ENCODE data around the gene TANC1. TPM values are rescaled to one million over a fixed set of nuclear protein-coding genes. Genes with fewer than 3 reads are reported as not detected.

Gene TANC1
- polyA plus RNA-seq, 2 of the 4 experiments (the other 2 are of a cell fraction), result 9.2 to 21.2 TPM

DNA sequence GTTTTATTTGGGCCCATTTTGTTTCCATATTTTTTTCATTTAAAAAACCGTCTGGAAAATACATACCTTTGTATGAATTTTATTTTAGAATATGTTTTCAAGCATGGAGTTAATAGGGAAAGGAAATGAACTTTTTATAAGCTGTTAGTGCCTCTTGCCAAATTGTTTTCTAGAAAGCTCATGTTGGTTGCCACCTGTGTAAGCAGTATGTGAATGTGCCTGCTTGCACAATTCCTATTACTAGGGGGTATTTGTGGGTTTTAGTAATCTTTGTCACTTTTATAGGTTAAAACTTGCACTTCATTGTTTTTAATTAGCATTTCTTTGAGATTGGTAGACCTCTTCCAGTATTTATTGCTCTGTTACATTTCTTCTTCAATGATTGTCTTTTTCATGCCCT, 107.3 kb downstream of the TANC1 start:
- Histone ChIP-seq H3K4me3 (no peak overlapping the region), H3K27ac (no peak overlapping the region), H3K4me1 (peaks cover 15% of the 10 kb centered on the region), H3K4me2 (no peak overlapping the region), H3K9me3 (peaks cover 13% of the 10 kb centered on the region; the same call in 2 of the 3 replicates)
- POLR2A ChIA-PET, result no interaction called here
- no peak for FAIRE-seq
- TF ChIP-seq, protein P1, sequence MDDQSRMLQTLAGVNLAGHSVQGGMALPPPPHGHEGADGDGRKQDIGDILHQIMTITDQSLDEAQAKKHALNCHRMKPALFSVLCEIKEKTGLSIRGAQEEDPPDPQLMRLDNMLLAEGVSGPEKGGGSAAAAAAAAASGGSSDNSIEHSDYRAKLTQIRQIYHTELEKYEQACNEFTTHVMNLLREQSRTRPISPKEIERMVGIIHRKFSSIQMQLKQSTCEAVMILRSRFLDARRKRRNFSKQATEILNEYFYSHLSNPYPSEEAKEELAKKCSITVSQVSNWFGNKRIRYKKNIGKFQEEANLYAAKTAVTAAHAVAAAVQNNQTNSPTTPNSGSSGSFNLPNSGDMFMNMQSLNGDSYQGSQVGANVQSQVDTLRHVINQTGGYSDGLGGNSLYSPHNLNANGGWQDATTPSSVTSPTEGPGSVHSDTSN (IDR thresholded peaks at IDR 0.05), result no peak
- TF ChIP-seq CBX8 (IDR thresholded peaks at IDR 0.05) (no peak), ESRRA (IDR thresholded peaks at IDR 0.05; ENCODE audit: borderline replicate concordance, low read length) (no peak), TFCP2L1 (CRISPR knock-in tag; IDR thresholded peaks at IDR 0.05) (no peak), NPAS2 (CRISPR knock-in tag; IDR thresholded peaks at IDR 0.05; ENCODE audit: borderline replicate concordance) (no peak)
- CTCF ChIA-PET, result interaction anchor here (1.3 kb wide), 1 partner anchor 43 kb away, joined by 3 read pairs; no protein-coding TSS in a partner anchor
- WGBS (ENCODE audit: missing lambda C conversion rate), result 65% methylated on average over 1 of the region's 1 CpG
- ATAC-seq, result no peak
- no peak for DNase-seq (ENCODE audit: low read depth in 1 of 2, low spot score in 1 of 2)

DNA sequence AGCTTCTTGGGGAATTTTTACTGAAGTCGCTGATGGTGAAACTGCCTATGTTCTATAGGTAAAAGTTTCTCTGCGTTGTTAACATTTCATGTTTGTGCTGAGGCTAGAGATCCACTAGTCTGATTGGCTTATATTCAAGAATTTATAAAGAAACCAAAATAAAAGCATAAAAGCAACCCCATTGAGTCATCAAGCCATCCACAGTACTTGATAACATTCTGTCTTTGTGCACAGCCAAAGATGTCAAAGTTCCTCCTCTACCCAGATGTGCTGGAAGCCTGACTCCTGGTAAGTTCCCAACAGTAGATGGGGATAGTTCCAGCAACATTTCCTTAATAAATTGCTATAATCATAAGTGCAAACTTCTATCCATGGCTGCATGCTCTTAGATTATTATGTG, 107.8 kb downstream of the TANC1 start:
- no peak overlapping the region for H3K4me3 ChIP-seq
- ATAC-seq, result no peak
- ChIA-PET POLR2A (no interaction called here), CTCF (no interaction called here)
- no peak overlapping the region for H3K27ac ChIP-seq
- WGBS (ENCODE audit: missing lambda C conversion rate), result 87% methylated on average over 2 of the region's 2 CpGs
- TF ChIP-seq RNF2 (IDR thresholded peaks at IDR 0.05; ENCODE audit: borderline replicate concordance, low read depth), result no peak
- no peak for TF ChIP-seq MAZ (IDR thresholded peaks at IDR 0.05; ENCODE audit: borderline replicate concordance, low read depth, low read length)
- TF ChIP-seq SREBF2 (IDR thresholded peaks at IDR 0.05), result no peak
- TF ChIP-seq ESRRA (IDR thresholded peaks at IDR 0.05; ENCODE audit: borderline replicate concordance, low read length), result no peak
- TF ChIP-seq EP300 (IDR thresholded peaks at IDR 0.05), result no peak
- TF ChIP-seq ZNF302 (CRISPR knock-in tag; IDR thresholded peaks at IDR 0.05), result no peak
- no peak for FAIRE-seq
- no peak overlapping the region for H3K4me2 ChIP-seq
- H3K4me1 ChIP-seq, result peaks cover 15% of the 10 kb centered on the region
- H3K9me3 ChIP-seq, result peaks cover 13% of the 10 kb centered on the region; the same call in 2 of the 3 replicates
- no peak for DNase-seq (ENCODE audit: low read depth in 1 of 2, low spot score in 1 of 2)

DNA sequence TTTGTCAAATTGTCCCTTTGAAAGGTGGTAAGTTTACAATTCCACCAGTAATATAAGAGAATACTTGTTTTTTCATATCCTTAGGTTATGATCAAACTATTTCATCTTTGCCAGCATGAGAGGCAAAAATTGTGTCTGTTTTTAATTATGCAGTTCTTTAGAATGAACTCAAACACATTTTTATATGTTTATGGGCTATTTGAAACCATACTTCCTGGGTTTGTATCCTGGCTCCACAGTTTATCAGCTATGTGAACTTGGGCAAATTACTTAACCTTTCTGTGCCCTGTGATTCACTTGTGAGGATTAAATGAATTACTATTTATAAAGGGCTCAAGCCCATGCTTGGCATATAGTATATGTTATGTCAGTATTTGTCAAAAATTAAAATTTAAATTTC, 109.4 kb downstream of the TANC1 start:
- no peak for DNase-seq (ENCODE audit: low read depth in 1 of 2, low spot score in 1 of 2)
- ChIA-PET CTCF (interaction anchor here (1.4 kb wide), 1 partner anchor 12 kb away, joined by 3 read pairs; no protein-coding TSS in a partner anchor), POLR2A (no interaction called here)
- Histone ChIP-seq H3K27ac (no peak overlapping the region), H3K4me2 (no peak overlapping the region), H3K4me1 (peaks cover 14% of the 10 kb centered on the region), H3K4me3 (no peak overlapping the region), H3K9me3 (peaks cover 13% of the 10 kb centered on the region; the same call in 2 of the 3 replicates)
- FAIRE-seq, result no peak
- ATAC-seq, result no peak
- TF ChIP-seq, protein P2, sequence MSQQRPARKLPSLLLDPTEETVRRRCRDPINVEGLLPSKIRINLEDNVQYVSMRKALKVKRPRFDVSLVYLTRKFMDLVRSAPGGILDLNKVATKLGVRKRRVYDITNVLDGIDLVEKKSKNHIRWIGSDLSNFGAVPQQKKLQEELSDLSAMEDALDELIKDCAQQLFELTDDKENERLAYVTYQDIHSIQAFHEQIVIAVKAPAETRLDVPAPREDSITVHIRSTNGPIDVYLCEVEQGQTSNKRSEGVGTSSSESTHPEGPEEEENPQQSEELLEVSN (IDR thresholded peaks at IDR 0.05; ENCODE audit: borderline replicate concordance, low read depth), result no peak
- TF ChIP-seq, protein P3, sequence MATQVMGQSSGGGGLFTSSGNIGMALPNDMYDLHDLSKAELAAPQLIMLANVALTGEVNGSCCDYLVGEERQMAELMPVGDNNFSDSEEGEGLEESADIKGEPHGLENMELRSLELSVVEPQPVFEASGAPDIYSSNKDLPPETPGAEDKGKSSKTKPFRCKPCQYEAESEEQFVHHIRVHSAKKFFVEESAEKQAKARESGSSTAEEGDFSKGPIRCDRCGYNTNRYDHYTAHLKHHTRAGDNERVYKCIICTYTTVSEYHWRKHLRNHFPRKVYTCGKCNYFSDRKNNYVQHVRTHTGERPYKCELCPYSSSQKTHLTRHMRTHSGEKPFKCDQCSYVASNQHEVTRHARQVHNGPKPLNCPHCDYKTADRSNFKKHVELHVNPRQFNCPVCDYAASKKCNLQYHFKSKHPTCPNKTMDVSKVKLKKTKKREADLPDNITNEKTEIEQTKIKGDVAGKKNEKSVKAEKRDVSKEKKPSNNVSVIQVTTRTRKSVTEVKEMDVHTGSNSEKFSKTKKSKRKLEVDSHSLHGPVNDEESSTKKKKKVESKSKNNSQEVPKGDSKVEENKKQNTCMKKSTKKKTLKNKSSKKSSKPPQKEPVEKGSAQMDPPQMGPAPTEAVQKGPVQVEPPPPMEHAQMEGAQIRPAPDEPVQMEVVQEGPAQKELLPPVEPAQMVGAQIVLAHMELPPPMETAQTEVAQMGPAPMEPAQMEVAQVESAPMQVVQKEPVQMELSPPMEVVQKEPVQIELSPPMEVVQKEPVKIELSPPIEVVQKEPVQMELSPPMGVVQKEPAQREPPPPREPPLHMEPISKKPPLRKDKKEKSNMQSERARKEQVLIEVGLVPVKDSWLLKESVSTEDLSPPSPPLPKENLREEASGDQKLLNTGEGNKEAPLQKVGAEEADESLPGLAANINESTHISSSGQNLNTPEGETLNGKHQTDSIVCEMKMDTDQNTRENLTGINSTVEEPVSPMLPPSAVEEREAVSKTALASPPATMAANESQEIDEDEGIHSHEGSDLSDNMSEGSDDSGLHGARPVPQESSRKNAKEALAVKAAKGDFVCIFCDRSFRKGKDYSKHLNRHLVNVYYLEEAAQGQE (IDR thresholded peaks at IDR 0.05), result no peak
- TF ChIP-seq PHF8 (IDR thresholded peaks at IDR 0.05; ENCODE audit: borderline replicate concordance, low read depth), result no peak
- no peak for TF ChIP-seq HOXB13 (CRISPR knock-in tag; IDR thresholded peaks at IDR 0.05; ENCODE audit: low read depth)
- no peak for TF ChIP-seq RCOR1 (IDR thresholded peaks at IDR 0.05; ENCODE audit: low read depth, low read length)
- TF ChIP-seq TFCP2L1 (CRISPR knock-in tag; IDR thresholded peaks at IDR 0.05), result no peak

All from A549 (cell line).